NB4 (cell line): ENCODE measurements around the gene ABHD17C.

ENCODE experiments used
- POLR2A ChIP-seq: IDR thresholded peaks from 2 replicates; pipeline ENCODE4 v1.6.1; 2011; ENCODE audit warnings: mild to moderate bottlenecking; ENCODE audit not compliant: insufficient read length; ENCODE audit errors: extremely low read depth
- TF ChIP-seq, protein P1 (sequence below): IDR thresholded peaks from one replicate; pipeline ENCODE4 v1.5.1; 2012; ENCODE audit warnings: low read depth, low read length

DNA sequence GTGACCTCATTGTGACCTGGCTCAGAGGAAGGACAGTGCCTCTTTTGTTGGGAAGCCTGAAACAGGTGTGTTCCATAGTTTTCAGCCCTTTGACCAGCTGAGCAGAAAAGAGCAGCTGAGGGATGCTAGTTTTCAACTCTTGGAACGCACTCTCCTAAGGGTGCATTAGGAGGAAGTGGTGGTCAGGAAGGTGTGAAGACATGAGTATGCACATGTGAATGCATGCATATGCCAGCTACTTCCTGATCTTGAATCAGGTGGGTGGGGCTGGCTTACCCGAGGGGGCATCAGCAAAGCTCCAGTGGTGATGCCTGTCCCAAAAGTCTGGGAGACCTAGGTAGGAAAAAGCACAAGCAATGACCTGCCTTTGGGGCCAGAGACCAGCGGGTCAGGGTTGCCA, 60.8 kb downstream of the ABHD17C start:
- TF ChIP-seq, protein P1, sequence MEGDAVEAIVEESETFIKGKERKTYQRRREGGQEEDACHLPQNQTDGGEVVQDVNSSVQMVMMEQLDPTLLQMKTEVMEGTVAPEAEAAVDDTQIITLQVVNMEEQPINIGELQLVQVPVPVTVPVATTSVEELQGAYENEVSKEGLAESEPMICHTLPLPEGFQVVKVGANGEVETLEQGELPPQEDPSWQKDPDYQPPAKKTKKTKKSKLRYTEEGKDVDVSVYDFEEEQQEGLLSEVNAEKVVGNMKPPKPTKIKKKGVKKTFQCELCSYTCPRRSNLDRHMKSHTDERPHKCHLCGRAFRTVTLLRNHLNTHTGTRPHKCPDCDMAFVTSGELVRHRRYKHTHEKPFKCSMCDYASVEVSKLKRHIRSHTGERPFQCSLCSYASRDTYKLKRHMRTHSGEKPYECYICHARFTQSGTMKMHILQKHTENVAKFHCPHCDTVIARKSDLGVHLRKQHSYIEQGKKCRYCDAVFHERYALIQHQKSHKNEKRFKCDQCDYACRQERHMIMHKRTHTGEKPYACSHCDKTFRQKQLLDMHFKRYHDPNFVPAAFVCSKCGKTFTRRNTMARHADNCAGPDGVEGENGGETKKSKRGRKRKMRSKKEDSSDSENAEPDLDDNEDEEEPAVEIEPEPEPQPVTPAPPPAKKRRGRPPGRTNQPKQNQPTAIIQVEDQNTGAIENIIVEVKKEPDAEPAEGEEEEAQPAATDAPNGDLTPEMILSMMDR: no peak
- TF ChIP-seq POLR2A: no peak
